ENCODE measurements around the gene OTUB1.
"Not testable (repeated sequence)": the region's sequence is repeated elsewhere in the genome, so short reads cannot be mapped to it uniquely, and the experiment has no call there.

The OTUB1 gene

GRCh38 chr11:63986156-63986931, at the start of gene OTUB1:
Gene OTUB1 (plus strand): TSS chr11:63986438. CDS start chr11:63986457, 19 bp downstream.
- peak; percentile 76 to 85 for DNase-seq (ENCODE audit: low read depth in 2 of 2)

DNA sequence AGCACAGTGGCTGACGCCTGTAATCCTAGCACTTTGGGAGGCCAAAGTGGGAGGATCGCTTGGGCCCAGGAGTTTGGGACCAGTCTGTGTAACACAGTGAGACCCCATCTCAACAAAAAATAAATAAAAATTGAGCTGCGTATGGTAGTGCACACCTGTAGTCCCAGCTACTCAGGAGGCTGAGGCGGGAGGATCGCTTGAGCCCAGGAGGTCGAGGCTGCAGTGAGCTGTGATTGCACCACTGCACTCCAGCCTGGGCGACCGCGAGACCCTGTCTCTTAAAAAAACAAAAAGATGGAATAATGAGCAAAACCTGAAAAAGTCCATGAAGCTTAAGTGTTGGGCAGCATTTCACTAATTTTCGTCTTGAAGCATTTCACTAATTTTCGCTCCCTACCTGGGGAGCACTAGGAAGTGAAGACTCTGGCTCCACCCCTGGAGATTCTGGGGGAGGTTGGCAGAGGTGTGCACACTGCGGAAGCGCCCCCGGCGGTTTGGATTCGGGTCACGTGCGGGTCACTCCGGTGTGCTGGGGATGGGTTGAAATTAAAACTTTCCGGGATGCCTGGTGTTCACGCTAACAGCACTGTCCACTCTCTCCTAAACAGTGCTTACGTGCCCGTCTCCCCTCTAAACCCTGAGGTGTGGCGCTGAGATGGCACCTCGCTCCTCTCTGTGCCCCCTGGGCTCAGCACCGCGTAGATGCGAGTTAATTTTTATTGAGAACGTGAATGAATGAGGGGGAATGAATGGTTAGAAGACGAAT, 48.3 kb upstream of the OTUB1 start:
- no peak for DNase-seq (ENCODE audit: low read depth in 2 of 2)

DNA sequence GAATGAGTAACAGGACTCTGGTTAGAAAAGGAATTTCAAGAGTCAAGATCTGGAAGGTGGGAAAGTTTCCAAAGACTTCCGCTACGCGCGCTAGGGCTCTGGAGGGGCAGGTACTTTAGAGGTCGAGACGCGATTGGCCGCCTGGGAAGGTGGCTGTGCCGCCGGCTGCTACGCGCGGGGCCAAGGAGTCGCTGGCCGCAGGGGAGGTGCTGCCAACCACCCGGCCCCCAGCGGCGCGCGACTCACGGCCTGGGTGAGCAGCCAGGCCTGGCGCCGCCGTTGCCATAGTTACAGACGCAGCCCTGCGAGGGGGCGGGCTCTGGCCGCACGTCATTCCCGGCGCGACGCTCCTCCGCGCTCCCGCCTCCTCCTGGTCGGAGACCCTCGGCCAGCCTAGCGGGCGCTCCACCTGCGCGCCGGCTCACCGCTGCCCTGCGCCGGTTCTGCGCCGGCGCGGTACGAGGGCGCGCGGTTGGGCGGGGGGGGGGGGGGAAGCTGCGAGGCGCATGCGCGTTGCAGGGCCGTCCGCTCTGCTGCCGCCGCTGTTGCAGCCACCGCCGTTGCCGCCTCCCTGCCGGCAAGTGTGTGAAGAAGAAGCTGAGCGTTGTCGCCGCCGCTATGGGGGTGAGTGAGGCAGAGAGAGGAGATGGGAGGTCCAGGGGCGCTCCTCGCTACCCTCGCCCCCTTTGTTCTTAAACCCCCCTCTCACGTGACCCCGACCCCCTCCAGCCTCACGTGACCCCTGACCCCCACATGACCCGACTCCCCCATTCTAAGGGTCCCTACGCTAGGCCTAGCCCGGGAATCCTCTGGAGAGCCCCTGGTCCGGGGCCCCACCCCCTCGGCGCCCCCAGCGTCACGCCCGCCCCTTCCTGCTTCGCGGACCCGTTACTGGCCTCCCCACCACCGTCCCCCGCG, 47.5 kb upstream of the OTUB1 start, which contains the start of gene NAA40:
Gene NAA40 (plus strand): TSS at position 524 of the 918 bp plus-strand sequence. CDS start 95 bp downstream, at position 619.
- peak; percentile 87 to 88 for DNase-seq (ENCODE audit: low read depth in 2 of 2)

- DNase-seq (ENCODE audit: low read depth in 2 of 2) = no peak
Observed at GRCh38 chr11:63939397-63939891, 46.8 kb upstream of the OTUB1 start.

DNA sequence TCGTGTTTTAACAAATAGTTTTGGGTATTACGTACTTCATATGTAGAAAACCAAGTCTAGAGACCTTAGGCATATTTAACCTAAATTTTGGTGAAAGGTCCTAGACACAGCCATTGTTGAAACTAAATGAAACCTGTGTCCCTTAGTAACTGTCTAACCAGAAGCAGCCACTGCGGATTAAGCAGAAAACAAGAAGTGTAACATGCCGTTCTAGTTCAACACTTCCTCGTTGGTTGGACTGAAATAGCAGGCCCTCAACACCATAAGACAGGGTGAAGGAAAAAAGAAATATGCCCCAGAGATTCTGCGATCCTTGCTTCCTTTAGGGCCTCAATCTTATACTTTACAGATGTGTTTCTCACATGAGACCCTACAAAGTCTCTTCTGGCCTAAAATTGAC, 45.5 kb upstream of the OTUB1 start:
- DNase-seq (ENCODE audit: low read depth in 2 of 2) = no peak

- DNase-seq (ENCODE audit: low read depth in 2 of 2) = no peak
Observed at GRCh38 chr11:63941901-63942300, 44.3 kb upstream of the OTUB1 start.

GRCh38 chr11:63942803-63943202, 43.4 kb upstream of the OTUB1 start:
- DNase-seq (ENCODE audit: low read depth in 2 of 2) = no peak

- DNase-seq (ENCODE audit: low read depth in 2 of 2) = no peak
Observed at GRCh38 chr11:63944987-63945386, 41.3 kb upstream of the OTUB1 start.

DNA sequence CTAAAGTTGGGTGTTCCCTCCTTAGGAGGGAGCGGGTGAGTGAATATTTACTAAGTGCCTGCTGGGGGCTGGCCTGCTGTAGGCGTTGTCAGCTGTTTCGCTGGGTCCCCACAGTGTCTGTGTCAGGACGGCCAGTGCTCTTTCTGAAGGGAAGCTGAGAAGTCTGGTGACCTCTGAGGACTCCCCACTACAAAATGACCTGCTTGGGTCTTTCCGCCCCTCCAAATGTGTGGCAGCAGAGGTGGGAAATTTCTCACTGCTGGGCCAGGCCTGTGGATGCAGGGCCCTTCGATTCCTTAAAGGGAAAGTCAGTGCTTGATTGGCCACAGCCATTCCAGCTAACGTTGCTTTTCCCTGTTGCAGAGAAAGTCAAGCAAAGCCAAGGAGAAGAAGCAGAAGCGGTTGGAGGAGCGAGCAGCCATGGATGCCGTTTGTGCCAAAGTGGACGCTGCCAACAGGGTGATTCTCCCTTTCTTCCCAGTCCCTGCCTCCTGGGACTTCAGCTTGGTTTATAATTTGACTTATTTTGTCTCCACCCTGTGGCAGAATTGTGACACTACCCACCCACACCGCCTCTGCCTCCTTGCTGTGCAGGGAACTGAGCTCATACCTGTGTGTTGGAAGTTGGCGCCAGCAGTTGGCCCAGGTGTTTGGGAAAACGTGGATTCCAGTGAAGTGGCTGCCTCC, 40.6 kb upstream of the OTUB1 start:
- DNase-seq (ENCODE audit: low read depth in 2 of 2) = peak in 1 of 2 experiments; percentile 26

DNA sequence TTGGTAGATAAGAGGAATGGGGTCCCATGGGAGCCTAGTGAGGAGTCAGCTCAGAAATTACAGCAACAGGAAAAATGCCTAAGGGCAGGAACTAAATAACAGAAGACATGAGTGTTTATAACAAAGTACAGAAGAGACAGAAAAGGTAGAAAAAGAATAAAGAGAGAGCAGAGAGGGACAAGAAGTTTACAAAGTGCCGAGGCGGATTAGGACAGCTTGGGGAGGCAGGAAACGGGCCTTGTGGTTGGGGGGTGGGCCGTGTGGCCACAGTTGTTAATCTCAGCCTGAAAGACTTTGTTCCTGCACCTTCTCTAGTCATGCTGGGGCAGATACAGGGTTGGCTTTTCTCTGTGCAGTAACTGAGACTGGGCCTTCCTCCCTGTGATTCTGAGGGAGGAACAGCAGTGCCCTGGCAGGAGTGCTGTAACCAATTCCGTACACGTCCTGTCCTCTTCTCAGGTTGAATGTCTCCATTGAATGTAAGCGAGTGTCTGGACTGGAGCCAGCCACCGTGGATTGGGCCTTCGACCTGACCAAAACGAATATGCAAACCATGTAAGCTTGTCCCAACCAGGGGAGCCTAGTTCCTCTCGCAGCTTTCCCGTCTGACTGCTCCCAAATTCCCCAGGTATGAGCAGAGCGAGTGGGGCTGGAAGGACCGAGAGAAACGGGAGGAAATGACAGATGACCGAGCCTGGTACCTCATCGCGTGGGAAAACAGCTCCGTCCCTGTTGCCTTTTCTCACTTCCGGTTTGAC, 34.3 kb upstream of the OTUB1 start:
- DNase-seq (ENCODE audit: low read depth in 2 of 2) = no peak

- DNase-seq (ENCODE audit: low read depth in 2 of 2) = no peak
Observed at GRCh38 chr11:63952570-63952969, 33.7 kb upstream of the OTUB1 start.

DNA sequence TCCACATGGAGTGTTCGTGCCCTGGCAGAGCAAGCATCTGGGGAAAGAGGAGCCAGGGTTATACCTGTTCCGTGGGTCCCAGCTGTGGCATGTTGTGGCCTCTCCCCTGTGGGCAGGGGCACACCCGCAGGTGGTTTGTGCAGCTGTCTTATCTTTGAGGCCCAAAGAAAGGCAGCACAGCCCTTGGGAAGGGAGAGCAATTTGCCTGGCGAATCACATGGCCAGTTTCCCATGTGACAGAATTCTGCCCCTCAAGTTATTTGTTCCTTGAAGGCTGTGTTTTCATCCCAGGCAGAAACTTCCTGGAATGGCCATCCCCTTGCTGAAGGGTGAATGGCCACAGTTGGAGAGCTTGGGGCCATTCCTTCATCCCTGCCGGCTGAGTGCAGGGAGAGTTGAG, 28.2 kb upstream of the OTUB1 start:
- no peak for DNase-seq (ENCODE audit: low read depth in 2 of 2)

- no peak for DNase-seq (ENCODE audit: low read depth in 2 of 2)
Observed at GRCh38 chr11:63961608-63962412, 24.4 kb upstream of the OTUB1 start.

DNA sequence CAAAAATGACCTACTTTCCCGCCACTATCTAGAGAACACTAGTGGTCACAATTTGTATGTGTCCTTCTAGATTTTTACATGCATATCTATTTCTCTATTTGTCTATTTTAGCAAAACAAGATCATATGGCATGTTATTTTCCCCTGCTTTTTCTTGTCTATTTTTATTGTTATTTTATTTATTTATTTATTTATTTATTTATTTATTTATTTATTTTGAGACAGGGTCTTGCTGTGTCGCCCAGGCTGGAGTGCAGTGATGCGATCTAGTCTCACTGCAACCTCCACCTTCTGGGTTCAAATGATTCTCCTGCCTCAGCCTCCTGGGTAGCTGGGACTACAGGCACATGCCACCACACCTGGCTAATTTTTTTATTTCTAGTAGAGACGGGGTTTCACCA, 22.3 kb upstream of the OTUB1 start:
- DNase-seq (ENCODE audit: low read depth in 2 of 2) = not testable (repeated sequence)

DNA sequence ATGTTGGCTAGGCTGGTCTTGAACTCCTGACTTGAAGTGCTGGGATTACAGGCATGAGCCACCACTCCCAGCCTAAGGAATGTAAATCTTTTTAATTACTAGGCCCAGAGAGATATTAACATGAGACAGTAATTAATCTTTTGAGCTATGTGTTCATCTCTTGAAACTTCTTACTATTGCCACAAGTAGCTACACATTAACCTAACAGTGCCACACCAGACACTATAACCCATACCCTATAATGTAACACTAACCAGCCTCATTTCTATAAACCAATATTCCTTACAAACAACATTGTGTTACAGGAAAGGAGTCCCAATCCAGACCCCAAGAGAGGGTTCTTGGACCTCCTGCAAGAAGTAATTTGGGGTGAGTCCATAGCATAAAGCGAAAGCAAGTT, 19.8 kb upstream of the OTUB1 start:
- no peak for DNase-seq (ENCODE audit: low read depth in 2 of 2)

DNA sequence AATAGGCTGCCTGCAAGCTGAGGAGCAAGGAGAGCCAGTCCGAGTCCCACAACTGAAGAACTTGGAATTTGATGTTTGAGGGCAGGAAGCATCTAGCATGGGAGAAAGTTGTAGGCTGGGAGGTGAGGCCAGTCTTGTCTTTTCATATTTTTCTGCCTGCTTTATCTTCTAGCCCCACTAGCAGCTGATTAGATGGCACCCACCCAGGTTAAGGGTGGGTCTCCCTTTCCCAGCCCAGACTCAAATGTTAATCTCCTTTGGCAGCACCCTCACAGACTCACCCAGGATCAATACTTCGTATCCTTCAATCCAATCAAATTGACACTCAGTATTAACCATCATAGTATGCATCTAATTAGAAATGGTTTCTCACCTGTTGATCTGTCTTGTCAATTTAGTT, 16.8 kb upstream of the OTUB1 start:
- no peak for DNase-seq (ENCODE audit: low read depth in 2 of 2)

GRCh38 chr11:63970902-63971301, 15.3 kb upstream of the OTUB1 start:
- no peak for DNase-seq (ENCODE audit: low read depth in 2 of 2)

DNA sequence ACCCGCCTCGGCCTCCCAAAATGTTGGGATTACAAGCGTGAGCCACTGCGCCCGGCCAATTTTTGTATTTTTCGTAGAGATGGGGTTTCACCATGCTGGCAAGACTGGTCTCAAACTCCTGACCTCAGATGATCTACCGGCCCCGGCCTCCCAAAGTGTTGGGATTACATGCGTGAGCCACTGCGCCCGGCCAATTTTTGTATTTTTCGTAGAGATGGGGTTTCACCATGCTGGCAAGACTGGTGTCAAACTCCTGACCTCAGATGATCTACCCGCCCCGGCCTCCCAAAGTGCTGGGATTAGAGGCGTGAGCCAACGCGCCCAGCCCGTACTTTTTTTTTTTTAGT, 12.4 kb upstream of the OTUB1 start:
- not testable (repeated sequence) for DNase-seq (ENCODE audit: low read depth in 2 of 2)

DNA sequence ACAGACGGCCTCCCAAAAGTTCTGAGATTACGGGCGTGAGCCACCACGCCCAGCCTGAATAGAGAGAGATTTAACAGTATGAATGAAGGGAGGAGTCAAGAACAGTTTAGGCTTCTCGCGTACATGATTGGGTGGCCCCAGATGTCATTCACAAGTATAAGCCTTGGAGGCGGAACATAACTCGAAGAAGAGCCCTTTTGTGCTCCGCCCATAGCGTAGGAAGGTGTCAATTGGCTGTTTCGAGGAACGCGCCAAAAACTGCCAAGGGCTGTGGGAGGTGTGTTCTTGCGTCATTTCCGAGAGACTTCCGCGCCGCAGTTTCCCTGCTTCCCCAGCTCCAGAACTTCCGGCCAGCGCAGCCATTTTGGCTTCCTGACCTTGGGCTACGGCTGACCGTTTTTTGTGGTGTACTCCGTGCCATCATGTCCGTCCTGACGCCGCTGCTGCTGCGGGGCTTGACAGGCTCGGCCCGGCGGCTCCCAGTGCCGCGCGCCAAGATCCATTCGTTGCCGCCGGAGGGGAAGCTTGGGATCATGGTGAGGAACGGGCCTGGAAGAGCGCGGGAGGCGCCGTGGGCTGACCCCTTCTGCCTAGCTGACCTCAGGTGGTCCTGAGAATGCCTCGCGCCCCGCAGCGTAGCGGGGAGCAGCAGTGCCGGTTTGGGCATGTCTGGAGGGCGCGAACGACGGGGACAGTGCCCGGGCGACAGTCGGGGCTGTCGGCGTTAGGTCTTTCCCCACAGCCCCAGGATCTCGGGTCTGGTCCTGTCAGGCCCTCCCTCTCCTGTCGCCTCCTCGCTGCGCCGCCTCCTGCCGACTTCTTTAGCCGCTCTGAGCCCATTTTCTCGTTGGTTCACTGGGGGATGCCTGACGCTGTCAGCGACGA, 11.7 kb upstream of the OTUB1 start, which contains the start of gene COX8A:
Gene COX8A (plus strand): TSS at position 362 of the 885 bp plus-strand sequence. CDS start 61 bp downstream, at position 423.
- DNase-seq (ENCODE audit: low read depth in 2 of 2) = peak; percentile 88 to 95
